HCT116 (cell line): ENCODE results near the gene MLLT3. TPM values are rescaled to one million over a fixed set of nuclear protein-coding genes. Genes with fewer than 3 reads are reported as not detected.

Source experiments
- ATAC-seq: fragments of 200-7000 bp; cut with Tn5 transposase; 2 replicates; pipeline ENCODE4 v1.9.1; 2020; ENCODE audit warnings: mild to moderate bottlenecking, moderate library complexity
- BruUV-seq: library from RNA; stranded (reverse); fragments of 400-500 nt; replicated peaks from 2 replicates; lab custom pipeline; 2021; lab: Mats Ljungman, UMichigan
- CTCF ChIA-PET: fragments of 300-600 bp; sonication (Branson Sonifier 250); formaldehyde crosslinking; loops from one replicate; lab custom pipeline; 2021; ENCODE audit warnings: antibody characterized with exemption; lab: Charles Lee
- POLR2A ChIA-PET: fragments of 300-600, 350-600 bp; sonication (Branson Sonifier 250); formaldehyde crosslinking; loops from one replicate; lab custom pipeline; 2021; ENCODE audit warnings: antibody characterized with exemption; lab: Charles Lee
- RAD21 ChIA-PET, 2 experiments: fragments of 300-600 bp; sonication (Branson Sonifier 250); formaldehyde crosslinking; loops; one replicate each; lab custom pipeline; 2023; ENCODE audit warnings: low total read pairs in 2 of 2; ENCODE audit not compliant: uncharacterized antibody in 2 of 2, unreplicated experiment in 2 of 2, low non-redundant PET in 1 of 2; lab: Charles Lee
- DNase-seq: peaks from one replicate; pipeline ENCODE4 v3.0.0-alpha.2; 2010; ENCODE audit warnings: low read depth, low spot score
- H2AFZ ChIP-seq: fragments of 200-600 bp; shearing (Covaris generic), sonication (generic); 2 replicates; pipeline ENCODE4 v1.6.1; 2017; ENCODE audit warnings: low read depth, mixed run types, mixed read lengths, antibody characterized with exemption, low read length; ENCODE audit not compliant: poor library complexity, severe bottlenecking
- H3K27ac ChIP-seq: 2 replicates; pipeline ENCODE4 v1.5.1; 2012; ENCODE audit warnings: low read depth, low read length
- H3K27me3 ChIP-seq: fragments of 200-600 bp; sonication (generic); 2 replicates; pipeline ENCODE4 v1.6.1; 2016; ENCODE audit warnings: mixed run types, low read length, mixed read lengths; ENCODE audit not compliant: insufficient read depth
- H3K36me3 ChIP-seq, 2 experiments: fragments of 200-500 bp in 1 of 2; fragments of 200-600 bp in 1 of 2; sonication (Bioruptor generic) in 1 of 2; sonication (generic) in 1 of 2; 2 replicates each; pipeline versions ENCODE4 v1.5.1 to v1.6.1; 2014 to 2016; ENCODE audit warnings: low read length in 2 of 2, inconsistent platforms in 1 of 2, mixed read lengths in 1 of 2, mixed run types in 1 of 2; ENCODE audit not compliant: insufficient read depth in 2 of 2, control insufficient read depth in 1 of 2
- H3K4me1 ChIP-seq, 2 experiments: fragments of 200-600 bp in 1 of 2; sonication (generic) in 1 of 2; 2 replicates each; pipeline versions ENCODE4 v1.5.1 to v1.6.1; 2012 to 2017; ENCODE audit warnings: low read length in 2 of 2, inconsistent platforms in 1 of 2, mild to moderate bottlenecking in 1 of 2, mixed read lengths in 1 of 2, mixed run types in 1 of 2, moderate library complexity in 1 of 2; ENCODE audit not compliant: insufficient read depth in 2 of 2, control insufficient read depth in 1 of 2
- H3K4me2 ChIP-seq: fragments of 200-600 bp; sonication (generic); 2 replicates; pipeline ENCODE4 v1.6.1; 2017; ENCODE audit warnings: mixed run types, low read length, mixed read lengths
- H3K4me3 ChIP-seq, 2 experiments: fragments of 200-600 bp in 1 of 2; sonication (generic) in 1 of 2; replicated peaks in 1 of 2; 2 replicates each; pipeline ENCODE4 v1.5.1; 2011 to 2016; ENCODE audit warnings: low read length in 2 of 2, control low read depth in 1 of 2, low read depth in 1 of 2, mild to moderate bottlenecking in 1 of 2, mixed read lengths in 1 of 2, mixed run types in 1 of 2
- H3K79me2 ChIP-seq: fragments of 200-600 bp; sonication (generic); 2 replicates; pipeline ENCODE4 v1.6.1; 2017; ENCODE audit warnings: mild to moderate bottlenecking, mixed run types, low read length, moderate library complexity, mixed read lengths; ENCODE audit not compliant: insufficient read depth
- H3K9ac ChIP-seq: fragments of 200-600 bp; sonication (generic); 2 replicates; pipeline ENCODE4 v1.6.1; 2016; ENCODE audit warnings: low read length, mixed read lengths
- H3K9me2 ChIP-seq: fragments of 200-600 bp; sonication (generic), shearing (Covaris generic); 2 replicates; pipeline ENCODE4 v1.6.1; 2017; ENCODE audit warnings: mixed run types, mild to moderate bottlenecking, moderate library complexity; ENCODE audit not compliant: insufficient read depth
- H3K9me3 ChIP-seq, 2 experiments: fragments of 200-500 bp in 1 of 2; fragments of 200-600 bp in 1 of 2; sonication (Bioruptor generic) in 1 of 2; sonication (generic) in 1 of 2; 2 replicates each; pipeline ENCODE4 v1.6.1; 2014 to 2017; ENCODE audit warnings: low read length in 2 of 2, mixed read lengths in 2 of 2, inconsistent platforms in 1 of 2, low read depth in 1 of 2, mild to moderate bottlenecking in 1 of 2, mixed run types in 1 of 2, moderate library complexity in 1 of 2; ENCODE audit not compliant: control insufficient read depth in 1 of 2, insufficient read depth in 1 of 2
- H4K20me1 ChIP-seq: fragments of 200-600 bp; sonication (generic), shearing (Covaris generic); 2 replicates; pipeline ENCODE4 v1.6.1; 2017; ENCODE audit warnings: mixed run types, mild to moderate bottlenecking, moderate library complexity; ENCODE audit not compliant: insufficient read depth
- CBX3 ChIP-seq: IDR thresholded peaks from 2 replicates; pipeline ENCODE4 v1.6.1; 2012; ENCODE audit warnings: low read depth
- CEBPB ChIP-seq: IDR thresholded peaks from 2 replicates; pipeline ENCODE4 v1.6.1; 2012; ENCODE audit warnings: low read depth
- CTCF ChIP-seq, 3 experiments: fragments of 200-600 bp in 1 of 3; sonication (generic) in 1 of 3; IDR thresholded peaks in 2 of 3; conservative IDR thresholded peaks in 1 of 3; 2 replicates each; pipeline ENCODE4 v1.5.1; 2012 to 2017; ENCODE audit warnings: low read depth in 2 of 3, low read length in 2 of 3, antibody characterized with exemption in 1 of 3, borderline replicate concordance in 1 of 3, control low read depth in 1 of 3, mild to moderate bottlenecking in 1 of 3, mixed read lengths in 1 of 3, mixed run types in 1 of 3, moderate library complexity in 1 of 3; ENCODE audit not compliant: insufficient read depth in 1 of 3
- EGR1 ChIP-seq: IDR thresholded peaks from 2 replicates; pipeline ENCODE4 v1.6.1; 2012; ENCODE audit warnings: low read depth
- ELF1 ChIP-seq: IDR thresholded peaks from 2 replicates; pipeline ENCODE4 v1.6.1; 2012; ENCODE audit warnings: low read depth, borderline replicate concordance
- EZH2phosphoT487 ChIP-seq: fragments of 200-600 bp; IDR thresholded peaks from 2 replicates; pipeline ENCODE4 v1.6.1; 2018; ENCODE audit warnings: antibody characterized with exemption, borderline replicate concordance
- FOSL1 ChIP-seq: IDR thresholded peaks from 2 replicates; pipeline ENCODE4 v1.6.1; 2012; ENCODE audit warnings: low read depth
- JUND ChIP-seq: IDR thresholded peaks from 2 replicates; pipeline ENCODE4 v1.6.1; 2012
- MAX ChIP-seq: IDR thresholded peaks from 2 replicates; pipeline ENCODE4 v1.6.1; 2012
- POLR2AphosphoS5 ChIP-seq: IDR thresholded peaks from 2 replicates; pipeline ENCODE4 v1.6.1; 2011; ENCODE audit warnings: mild to moderate bottlenecking, low read depth, low read length, moderate library complexity
- REST ChIP-seq: IDR thresholded peaks from 2 replicates; pipeline ENCODE4 v1.6.1; 2012; ENCODE audit warnings: low read depth
- SIN3A ChIP-seq: IDR thresholded peaks from 2 replicates; pipeline ENCODE4 v1.6.1; 2012; ENCODE audit warnings: low read depth
- SP1 ChIP-seq: IDR thresholded peaks from 2 replicates; pipeline ENCODE4 v1.6.1; 2012; ENCODE audit warnings: low read depth
- SRF ChIP-seq: IDR thresholded peaks from 2 replicates; pipeline ENCODE4 v1.6.1; 2012; ENCODE audit warnings: low read depth
- TCF7L2 ChIP-seq: IDR thresholded peaks from 2 replicates; pipeline ENCODE4 v1.7.0; 2011; ENCODE audit warnings: borderline replicate concordance, inconsistent platforms; ENCODE audit not compliant: insufficient read depth, insufficient read length; ENCODE audit errors: extremely low read depth
- YY1 ChIP-seq: IDR thresholded peaks from 2 replicates; pipeline ENCODE4 v1.6.1; 2011; ENCODE audit warnings: low read length, low read depth, moderate library complexity, mild to moderate bottlenecking; ENCODE audit not compliant: insufficient replicate concordance; ENCODE audit errors: extremely low read depth
- ZBTB33 ChIP-seq: IDR thresholded peaks from 2 replicates; pipeline ENCODE4 v1.6.1; 2011; ENCODE audit warnings: mild to moderate bottlenecking, low read length, moderate library complexity; ENCODE audit not compliant: insufficient replicate concordance; ENCODE audit errors: extremely low read depth
- ZFX ChIP-seq: fragments of 450-650 bp; IDR thresholded peaks from 2 replicates; pipeline ENCODE4 v1.6.1; 2017
- ZNF274 ChIP-seq: fragments of 200-500 bp; sonication (Bioruptor generic); IDR thresholded peaks from 2 replicates; pipeline ENCODE4 v1.6.1; 2014; ENCODE audit warnings: mild to moderate bottlenecking, low read depth, low read length, inconsistent platforms
- intact Hi-C: fragments of 100-400 bp; cut with micrococcal nuclease; formaldehyde crosslinking; loops from 2 replicates; pipeline ENCODE4 v1.10.0; 2022
- total RNA-seq: library from RNA; stranded (reverse); gene quantifications from one replicate; pipeline ENCODE4 v1.2.1, GENCODE V29; 2021; ENCODE audit not compliant: unreplicated experiment

Gene MLLT3
- total RNA-seq, 1 experiment from 2014 or later = 4.3 TPM

GRCh38 chr9:20427359-20427758 lies 194.9 kb downstream of the MLLT3 start:
- Histone ChIP-seq H3K9me3 (no peaks in the 10 kb centered on the region), H3K36me3 (no peaks in the 10 kb centered on the region), H3K9me2 (no peaks in the 10 kb centered on the region), H3K4me2 (no peak overlapping the region), H4K20me1 (no peaks in the 10 kb centered on the region), H3K27me3 (no peaks in the 10 kb centered on the region; the same call in 1 of the 2 replicates), H3K27ac (no peak overlapping the region), H3K4me3 (no peak overlapping the region), H3K9ac (no peak overlapping the region), H2AFZ (no peak overlapping the region), H3K79me2 (no peaks in the 10 kb centered on the region), H3K4me1 (no peaks in the 10 kb centered on the region)
- TF ChIP-seq SP1 (no peak), POLR2AphosphoS5 (no peak), SRF (no peak), CTCF (IDR thresholded peaks at IDR 0.05 in 2 of 3, conservative IDR thresholded peaks at IDR 0.05 in 1 of 3; ENCODE audit: borderline replicate concordance in 1 of 3, insufficient read depth in 1 of 3, low read depth in 2 of 3, low read length in 2 of 3) (no peak), CEBPB (no peak), YY1 (no peak), TCF7L2 (no peak), SIN3A (no peak), REST (no peak), ZFX (no peak), JUND (no peak), FOSL1 (no peak), ZBTB33 (no peak), MAX (no peak), EGR1 (no peak), ZNF274 (no peak), EZH2phosphoT487 (no peak), ELF1 (no peak), CBX3 (no peak)
- intact Hi-C loops = no loop called here
- no peak for DNase-seq
- ATAC-seq = no peak
- POLR2A ChIA-PET = no interaction called here
- RAD21 ChIA-PET = no interaction called here
- CTCF ChIA-PET = no interaction called here
- BruUV-seq = no TSS peak
